GM18861 (cell line): ENCODE results near the gene ZMIZ1.

Source experiments
- ATAC-seq: cut with Tn5 transposase; IDR thresholded peaks from one replicate; pipeline ENCODE4 v1.9.1; 2021; ENCODE audit not compliant: unreplicated experiment

The ZMIZ1 gene

GRCh38 chr10:79243181-79244067 lies 174.7 kb downstream of the ZMIZ1 start:
- peak; percentile 34 for ATAC-seq

DNA sequence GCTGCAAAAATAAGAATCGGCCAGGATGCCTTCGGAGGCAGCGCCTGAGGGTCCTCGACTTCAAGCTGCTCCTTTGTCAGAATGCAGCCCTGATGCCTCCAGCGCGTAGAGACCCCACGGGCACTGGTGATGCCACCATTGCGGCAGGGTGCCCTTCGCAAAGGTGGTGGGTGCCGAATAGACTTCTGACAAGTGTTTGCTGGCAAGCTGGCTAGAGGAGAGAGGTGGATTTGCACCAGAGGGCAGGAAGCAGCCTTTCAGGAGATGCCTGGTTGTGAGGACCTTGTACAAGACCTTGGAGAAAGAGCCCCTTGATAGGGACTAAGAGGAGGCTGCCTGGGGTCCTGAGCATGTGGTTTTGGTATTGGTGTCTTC lies 175.3 kb downstream of the ZMIZ1 start:
- ATAC-seq, result no peak

GRCh38 chr10:79244841-79245504 lies 176.2 kb downstream of the ZMIZ1 start:
- peak; percentile 23 for ATAC-seq

GRCh38 chr10:79245539-79246208 lies 176.9 kb downstream of the ZMIZ1 start:
- no peak for ATAC-seq

GRCh38 chr10:79246209-79246581 lies 177.4 kb downstream of the ZMIZ1 start:
- ATAC-seq, result no peak

- no peak for ATAC-seq
Measured at GRCh38 chr10:79246606-79247275, 178.0 kb downstream of the ZMIZ1 start.

DNA sequence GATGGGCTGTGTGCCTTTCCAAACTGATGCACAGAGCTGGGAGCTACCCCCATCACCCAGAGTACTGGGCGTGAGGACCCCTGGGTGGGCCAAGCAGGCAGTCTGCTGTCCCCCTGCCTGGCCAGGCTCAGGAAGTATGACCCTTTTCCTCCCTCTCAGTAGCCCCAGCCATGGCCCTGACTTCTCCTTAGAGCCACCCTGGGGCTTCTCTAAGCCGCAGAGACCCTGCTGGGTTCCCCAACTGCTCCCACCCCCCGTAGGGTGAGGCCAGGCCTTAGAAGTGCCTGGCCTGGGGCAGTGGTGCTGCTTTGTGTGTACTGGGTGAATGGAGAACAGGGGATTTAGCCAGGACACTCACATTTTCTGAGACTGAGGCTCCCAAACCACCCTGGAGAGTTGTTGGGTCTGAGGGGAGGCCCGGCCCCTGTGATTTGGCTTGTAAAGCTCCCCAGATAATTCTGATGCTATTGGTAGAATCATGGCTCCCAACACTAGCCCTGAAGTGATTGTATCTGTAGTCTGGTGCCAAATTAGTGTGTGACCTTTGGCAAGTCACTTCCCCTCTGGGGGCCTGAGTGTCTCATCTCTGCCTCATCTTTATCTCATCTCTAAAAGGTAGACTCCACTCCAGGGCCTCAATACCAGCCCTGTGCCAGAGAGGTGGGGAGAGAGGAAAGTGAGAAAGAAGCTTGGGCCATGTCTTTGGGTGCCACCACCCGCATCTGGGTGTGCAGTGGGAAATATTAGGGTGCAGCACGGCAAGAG lies 178.8 kb downstream of the ZMIZ1 start:
- no peak for ATAC-seq

- ATAC-seq, result no peak
Measured at GRCh38 chr10:79248341-79249185, 179.8 kb downstream of the ZMIZ1 start.

DNA sequence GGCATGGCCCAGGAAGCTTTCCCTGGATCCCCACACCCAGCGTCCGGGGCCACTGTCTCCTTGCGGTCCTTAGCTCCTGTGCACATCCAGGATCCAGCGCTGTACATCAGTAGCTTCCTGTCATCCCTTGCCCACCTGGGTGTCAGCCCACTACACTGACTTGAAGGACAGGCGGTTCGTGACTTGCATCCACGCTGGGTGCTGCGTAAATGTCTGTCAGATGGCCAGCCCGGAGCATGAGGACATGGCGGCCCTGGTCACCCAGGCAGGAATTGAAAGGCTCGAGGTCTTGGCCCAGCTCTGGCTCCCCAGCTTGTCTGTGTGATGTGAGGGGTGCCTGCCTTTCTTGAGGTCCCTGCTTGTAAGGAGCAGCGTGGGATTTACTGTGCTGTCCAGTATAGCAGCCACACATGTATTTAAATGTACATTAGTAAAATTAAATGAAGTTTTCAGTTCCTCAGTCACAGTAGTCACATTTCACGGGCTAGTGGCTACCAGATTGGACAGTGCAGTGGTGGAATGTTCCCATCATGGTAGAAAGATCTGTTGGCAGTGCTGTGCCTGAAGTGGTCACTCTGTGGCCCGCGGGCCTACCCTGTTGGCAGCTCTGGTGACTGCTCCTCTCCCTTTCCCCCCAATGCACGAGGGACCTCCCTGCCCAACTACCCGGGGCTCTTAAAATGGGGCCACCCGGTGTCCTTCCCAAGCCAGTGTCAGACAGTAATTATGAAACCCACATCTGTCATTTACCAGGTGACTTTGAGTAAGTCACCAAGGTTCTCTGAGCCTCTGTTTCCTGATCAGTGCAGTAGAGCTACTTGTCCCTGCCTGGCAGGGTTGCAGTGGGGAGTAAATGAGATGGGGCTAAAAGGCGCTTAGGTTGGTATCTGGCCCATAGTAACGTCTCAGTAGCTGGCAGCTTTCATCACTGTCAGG lies 180.7 kb downstream of the ZMIZ1 start:
- ATAC-seq, result peak; percentile 58

DNA sequence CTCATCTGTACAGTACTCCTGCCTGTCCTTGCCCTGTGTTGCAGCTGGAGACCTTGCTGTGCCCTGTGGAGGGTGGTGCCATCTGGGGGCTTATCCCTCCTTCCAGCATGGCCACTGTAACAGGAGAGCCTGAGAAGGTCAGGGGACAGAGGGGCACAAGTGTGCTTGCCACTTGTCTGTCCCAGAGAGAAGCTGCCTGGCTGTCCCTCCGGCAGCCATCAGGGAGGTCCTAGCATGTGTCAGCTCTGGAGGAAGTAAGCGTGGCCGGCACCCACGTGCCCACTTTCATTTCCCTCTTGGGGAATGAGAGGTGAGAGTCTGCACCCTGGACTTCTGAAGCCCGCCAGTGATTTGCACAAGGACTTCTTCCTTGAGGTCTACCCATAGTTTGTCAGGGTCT lies 181.5 kb downstream of the ZMIZ1 start:
- ATAC-seq, result no peak

DNA sequence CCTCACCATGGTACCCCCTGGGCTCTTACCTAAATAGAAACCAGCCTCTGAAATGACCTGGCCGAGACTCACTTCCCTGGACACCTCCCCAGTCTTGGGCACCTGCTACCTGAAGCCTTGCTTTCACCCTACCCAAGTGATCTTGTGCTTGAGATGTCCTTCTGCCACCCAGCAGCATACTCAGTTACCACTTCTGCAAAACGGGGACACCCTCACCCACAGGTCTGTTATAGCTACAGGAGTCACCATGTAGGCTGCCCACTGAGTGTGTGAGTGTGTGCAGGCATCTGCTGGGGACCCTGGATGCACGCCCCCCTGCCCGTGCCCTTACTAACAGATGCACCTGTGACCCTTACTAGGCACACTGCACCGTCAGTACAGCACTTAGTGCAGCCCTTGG lies 183.7 kb downstream of the ZMIZ1 start:
- no peak for ATAC-seq

- no peak for ATAC-seq
Measured at GRCh38 chr10:79252971-79253370, 184.2 kb downstream of the ZMIZ1 start.

GRCh38 chr10:79253704-79254103 lies 184.9 kb downstream of the ZMIZ1 start:
- no peak for ATAC-seq

DNA sequence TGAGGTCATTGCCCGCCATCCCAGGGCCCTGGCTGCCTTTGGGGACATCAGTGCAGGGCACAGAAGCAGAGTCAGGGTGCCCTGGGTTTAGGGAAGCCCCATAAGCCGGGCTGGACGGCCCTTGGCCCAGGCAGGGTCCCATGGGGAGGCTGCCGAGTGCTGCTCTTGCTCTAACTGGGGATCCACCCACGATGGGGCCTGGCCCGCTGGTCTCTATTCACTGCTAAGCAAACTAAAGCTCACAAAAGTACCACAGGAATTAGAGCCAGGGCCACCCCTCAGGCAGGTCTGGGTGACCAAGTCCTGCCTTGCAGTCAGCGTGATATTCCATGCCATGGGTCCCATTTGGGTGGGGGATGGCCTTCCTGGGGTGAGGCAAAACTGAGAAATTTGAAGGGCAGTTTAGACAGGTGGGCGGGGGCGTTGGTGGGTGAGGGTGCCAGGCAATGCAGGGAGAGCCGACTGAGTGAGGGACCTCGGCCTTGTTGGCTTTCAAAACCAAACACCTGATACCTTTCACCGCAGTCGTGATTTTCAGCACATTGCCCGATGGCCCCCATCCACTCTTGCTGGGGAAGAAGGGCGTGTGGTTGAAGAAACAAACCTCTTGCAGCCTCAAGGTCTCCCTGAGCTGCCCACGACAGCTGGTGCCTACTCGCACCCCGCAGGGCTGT lies 185.7 kb downstream of the ZMIZ1 start:
- ATAC-seq, result no peak

DNA sequence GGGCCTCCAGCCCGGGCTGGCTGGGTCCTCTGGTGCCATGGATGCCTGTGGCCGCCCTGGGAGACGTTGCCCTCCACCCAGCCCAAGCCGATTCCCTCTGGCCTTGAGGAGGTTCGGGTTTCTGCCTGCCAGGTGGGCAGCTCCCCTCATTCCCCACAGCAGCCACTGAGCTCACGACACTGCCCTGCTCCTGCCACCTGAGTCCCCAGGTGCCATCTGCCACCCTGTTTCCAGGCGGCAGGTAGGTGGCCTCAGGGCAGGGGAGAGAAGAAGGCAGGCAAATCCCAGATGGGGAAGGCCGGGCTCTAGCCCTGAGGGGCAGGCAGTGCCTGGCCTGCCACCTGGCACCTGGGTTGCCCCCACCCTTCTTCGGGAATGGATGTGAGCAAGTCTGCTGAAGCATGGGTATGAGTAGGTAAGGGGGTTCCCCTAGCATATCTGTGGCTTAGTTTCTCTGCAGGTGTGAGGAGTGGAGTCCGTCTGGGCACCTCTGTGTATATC lies 186.3 kb downstream of the ZMIZ1 start:
- ATAC-seq, result no peak

DNA sequence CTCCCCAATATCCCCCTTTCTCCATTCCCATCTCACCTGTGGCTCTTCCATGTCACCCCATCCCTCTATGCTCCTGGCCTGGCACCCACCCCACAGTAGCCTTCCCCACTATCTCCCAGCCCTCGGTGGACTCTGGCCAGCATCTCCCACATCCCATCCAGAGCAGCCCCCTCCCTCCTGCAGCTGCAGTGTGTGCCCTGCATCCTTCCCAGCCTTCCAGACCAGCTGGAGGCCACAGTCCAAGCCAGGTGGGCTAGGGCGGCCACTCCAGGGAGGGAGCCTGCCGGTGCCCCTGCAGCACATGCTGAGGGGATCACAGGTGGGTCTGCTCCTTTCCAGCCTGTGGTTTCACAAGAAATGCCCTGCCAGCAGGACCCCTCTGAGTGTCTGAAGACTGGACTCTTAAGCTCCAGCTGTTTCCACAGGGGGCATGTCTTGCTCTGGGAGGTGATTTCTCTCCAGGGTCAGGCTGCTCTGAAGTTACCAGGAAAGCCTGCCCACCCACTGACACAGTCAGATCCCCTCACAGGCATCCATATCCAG lies 187.6 kb downstream of the ZMIZ1 start:
- no peak for ATAC-seq

DNA sequence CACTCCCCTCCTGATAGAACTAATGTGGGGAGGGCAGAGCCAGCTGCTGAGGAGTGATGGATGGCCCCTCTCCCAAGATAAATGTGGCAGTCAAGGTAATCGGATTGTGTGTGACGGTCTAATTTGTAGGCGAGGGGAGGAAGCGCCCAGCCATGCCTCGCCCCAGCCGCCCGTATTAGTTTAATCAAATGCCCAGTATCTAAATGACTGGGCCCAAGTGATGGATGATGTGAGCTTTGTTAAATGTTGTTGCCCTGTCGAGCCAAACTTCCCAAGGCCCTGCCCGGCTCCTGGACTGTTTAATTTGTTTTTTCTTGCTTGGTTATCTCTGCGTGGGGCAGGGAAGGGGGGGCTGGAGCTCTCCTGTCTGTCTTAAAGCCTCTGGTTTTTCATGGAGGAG lies 190.1 kb downstream of the ZMIZ1 start:
- ATAC-seq, result no peak

GRCh38 chr10:79259834-79260233 lies 191.1 kb downstream of the ZMIZ1 start:
- ATAC-seq, result no peak
